K562 (cell line): ENCODE results near the gene STAB1.

Experiments
- RAD21 ChIP-seq, 2 experiments: fragments of 250-450 bp in 1 of 2; fragments of 450-650 bp in 1 of 2; sonication (Bioruptor Pico) in 1 of 2; formaldehyde crosslinking in 1 of 2; IDR thresholded peaks in 1 of 2; conservative IDR thresholded peaks in 1 of 2; 2 replicates each; pipeline versions ENCODE4 v1.4.0 to v1.8.0; 2020 to 2022; ENCODE audit warnings: mild to moderate bottlenecking in 2 of 2, moderate library complexity in 1 of 2
- TF ChIP-seq, protein P1 (sequence below): fragments of 250-450 bp; sonication (Bioruptor Pico); IDR thresholded peaks from 2 replicates; pipeline ENCODE4 v1.8.0; 2022; ENCODE audit warnings: inconsistent platforms

DNA sequence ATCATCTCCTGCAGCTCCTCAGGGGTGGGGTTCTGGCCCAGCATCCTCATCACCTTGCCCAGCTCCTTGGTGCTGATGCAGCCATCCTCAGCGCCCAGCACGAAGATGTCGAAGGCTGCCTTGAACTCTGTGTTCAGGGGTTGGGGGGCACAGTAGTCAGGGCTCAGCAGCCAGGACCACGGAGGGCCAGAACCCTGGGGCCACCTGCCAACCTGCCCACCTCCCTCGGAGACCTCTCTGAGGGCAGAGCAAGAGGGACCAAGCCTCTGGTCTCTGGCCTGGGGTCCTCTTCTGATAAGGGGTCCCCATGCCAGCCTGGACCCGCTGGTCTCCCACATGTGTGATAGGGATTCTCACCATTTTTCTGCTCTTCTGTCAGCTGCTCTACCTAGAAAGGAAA is 43.0 kb upstream of the STAB1 start:
- no peak for TF ChIP-seq RAD21 (CRISPR knock-in tag; conservative IDR thresholded peaks at IDR 0.05 in 1 of 2, IDR thresholded peaks at IDR 0.05 in 1 of 2)
- TF ChIP-seq, protein P1, sequence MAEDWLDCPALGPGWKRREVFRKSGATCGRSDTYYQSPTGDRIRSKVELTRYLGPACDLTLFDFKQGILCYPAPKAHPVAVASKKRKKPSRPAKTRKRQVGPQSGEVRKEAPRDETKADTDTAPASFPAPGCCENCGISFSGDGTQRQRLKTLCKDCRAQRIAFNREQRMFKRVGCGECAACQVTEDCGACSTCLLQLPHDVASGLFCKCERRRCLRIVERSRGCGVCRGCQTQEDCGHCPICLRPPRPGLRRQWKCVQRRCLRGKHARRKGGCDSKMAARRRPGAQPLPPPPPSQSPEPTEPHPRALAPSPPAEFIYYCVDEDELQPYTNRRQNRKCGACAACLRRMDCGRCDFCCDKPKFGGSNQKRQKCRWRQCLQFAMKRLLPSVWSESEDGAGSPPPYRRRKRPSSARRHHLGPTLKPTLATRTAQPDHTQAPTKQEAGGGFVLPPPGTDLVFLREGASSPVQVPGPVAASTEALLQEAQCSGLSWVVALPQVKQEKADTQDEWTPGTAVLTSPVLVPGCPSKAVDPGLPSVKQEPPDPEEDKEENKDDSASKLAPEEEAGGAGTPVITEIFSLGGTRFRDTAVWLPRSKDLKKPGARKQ (CRISPR knock-in tag) = no peak
